ENCODE data around the gene NOL4. TPM values are rescaled to one million over a fixed set of nuclear protein-coding genes. Genes with fewer than 3 reads are reported as not detected.
A peak's percentile ranks its signal among the peaks of the same experiment; 100 is the strongest.
"Not testable (repeated sequence)": the region's sequence is repeated elsewhere in the genome, so short reads cannot be mapped to it uniquely, and the experiment has no call there.

NOL4 gene
- total RNA-seq (2012; rRNA removed), result not detected in 2 replicates

- Histone ChIP-seq H3K27me3 (ENCODE audit: control insufficient read depth, insufficient read depth, low read length) (peaks cover 95% of the 10 kb centered on the region), H3K4me1 (ENCODE audit: control insufficient read depth, insufficient read depth, low read length) (peaks cover 27% of the 10 kb centered on the region), H3K9ac (ENCODE audit: low read depth, low read length) (no peak within 1 kb of the TSS), H3K4me2 (ENCODE audit: low read length) (peak within 1 kb of the TSS; percentile 89), H3K9me3 (replicated peaks; ENCODE audit: low read length) (no peaks in the 10 kb centered on the region), H3K4me3 (ENCODE audit: low read length) (peak within 1 kb of the TSS; percentile 70), H3K36me3 (ENCODE audit: insufficient read depth, low read length) (no peaks in the 10 kb centered on the region)
Observed at GRCh38 chr18:34224423-34225217, at the start of gene NOL4. Gene NOL4, minus strand, starts transcription at chr18:34224913. Its CDS starts 1,660 bp downstream, at chr18:34223253.

- H3K36me3 ChIP-seq (ENCODE audit: insufficient read depth, low read length); H3K4me1 ChIP-seq (ENCODE audit: control insufficient read depth, insufficient read depth, low read length); H3K4me2 ChIP-seq (ENCODE audit: low read length); H3K9ac ChIP-seq (ENCODE audit: low read depth, low read length); H3K4me3 ChIP-seq (ENCODE audit: low read length); H3K27me3 ChIP-seq (ENCODE audit: control insufficient read depth, insufficient read depth, low read length); H3K9me3 ChIP-seq (replicated peaks; ENCODE audit: low read length): not testable (repeated sequence)
Observed at GRCh38 chr18:34266029-34266428, 41.3 kb upstream of the NOL4 start.

GRCh38 chr18:34261865-34262780 is 37.4 kb upstream of the NOL4 start:
- H3K4me3 ChIP-seq (ENCODE audit: low read length), result no peak overlapping the region
- no peaks in the 10 kb centered on the region for H3K9me3 ChIP-seq (replicated peaks; ENCODE audit: low read length)
- H3K27me3 ChIP-seq (ENCODE audit: control insufficient read depth, insufficient read depth, low read length), result no peaks in the 10 kb centered on the region
- no peak overlapping the region for H3K4me2 ChIP-seq (ENCODE audit: low read length)
- H3K36me3 ChIP-seq (ENCODE audit: insufficient read depth, low read length), result no peaks in the 10 kb centered on the region
- H3K9ac ChIP-seq (ENCODE audit: low read depth, low read length), result no peak overlapping the region
- H3K4me1 ChIP-seq (ENCODE audit: control insufficient read depth, insufficient read depth, low read length), result no peaks in the 10 kb centered on the region

- Histone ChIP-seq H3K4me2 (ENCODE audit: low read length) (no peak overlapping the region), H3K4me3 (ENCODE audit: low read length) (no peak overlapping the region), H3K36me3 (ENCODE audit: insufficient read depth, low read length) (no peaks in the 10 kb centered on the region), H3K27me3 (ENCODE audit: control insufficient read depth, insufficient read depth, low read length) (no peaks in the 10 kb centered on the region), H3K4me1 (ENCODE audit: control insufficient read depth, insufficient read depth, low read length) (no peaks in the 10 kb centered on the region), H3K9ac (ENCODE audit: low read depth, low read length) (no peak overlapping the region), H3K9me3 (replicated peaks; ENCODE audit: low read length) (no peaks in the 10 kb centered on the region)
Observed at GRCh38 chr18:34258176-34258575, 33.5 kb upstream of the NOL4 start.

- Histone ChIP-seq H3K9ac (ENCODE audit: low read depth, low read length) (no peak overlapping the region), H3K9me3 (replicated peaks; ENCODE audit: low read length) (no peaks in the 10 kb centered on the region), H3K27me3 (ENCODE audit: control insufficient read depth, insufficient read depth, low read length) (no peaks in the 10 kb centered on the region), H3K4me1 (ENCODE audit: control insufficient read depth, insufficient read depth, low read length) (no peaks in the 10 kb centered on the region), H3K36me3 (ENCODE audit: insufficient read depth, low read length) (no peaks in the 10 kb centered on the region), H3K4me2 (ENCODE audit: low read length) (no peak overlapping the region), H3K4me3 (ENCODE audit: low read length) (no peak overlapping the region)
Observed at GRCh38 chr18:34251919-34252318, 27.2 kb upstream of the NOL4 start.

- Histone ChIP-seq H3K4me3 (ENCODE audit: low read length) (no peak overlapping the region), H3K9ac (ENCODE audit: low read depth, low read length) (no peak overlapping the region), H3K36me3 (ENCODE audit: insufficient read depth, low read length) (no peaks in the 10 kb centered on the region), H3K27me3 (ENCODE audit: control insufficient read depth, insufficient read depth, low read length) (no peaks in the 10 kb centered on the region), H3K9me3 (replicated peaks; ENCODE audit: low read length) (no peaks in the 10 kb centered on the region), H3K4me2 (ENCODE audit: low read length) (no peak overlapping the region), H3K4me1 (ENCODE audit: control insufficient read depth, insufficient read depth, low read length) (no peaks in the 10 kb centered on the region)
Observed at GRCh38 chr18:34248727-34249126, 24.0 kb upstream of the NOL4 start.

GRCh38 chr18:34242739-34243138 is 18.0 kb upstream of the NOL4 start:
- no peak overlapping the region for H3K9ac ChIP-seq (ENCODE audit: low read depth, low read length)
- H3K4me3 ChIP-seq (ENCODE audit: low read length), result no peak overlapping the region

GRCh38 chr18:34233781-34234388 is 9.2 kb upstream of the NOL4 start:
- H3K9ac ChIP-seq (ENCODE audit: low read depth, low read length); H3K9me3 ChIP-seq (replicated peaks; ENCODE audit: low read length); H3K4me1 ChIP-seq (ENCODE audit: control insufficient read depth, insufficient read depth, low read length); H3K4me2 ChIP-seq (ENCODE audit: low read length); H3K4me3 ChIP-seq (ENCODE audit: low read length); H3K36me3 ChIP-seq (ENCODE audit: insufficient read depth, low read length): not testable (repeated sequence)
- peaks cover 10% of the 10 kb centered on the region for H3K27me3 ChIP-seq (ENCODE audit: control insufficient read depth, insufficient read depth, low read length)

More at GRCh38 chr18:34242739-34243138, 18.0 kb upstream of the NOL4 start:
- Histone ChIP-seq H3K9me3 (replicated peaks; ENCODE audit: low read length) (no peaks in the 10 kb centered on the region), H3K4me1 (ENCODE audit: control insufficient read depth, insufficient read depth, low read length) (no peaks in the 10 kb centered on the region), H3K36me3 (ENCODE audit: insufficient read depth, low read length) (no peaks in the 10 kb centered on the region), H3K4me2 (ENCODE audit: low read length) (no peak overlapping the region), H3K27me3 (ENCODE audit: control insufficient read depth, insufficient read depth, low read length) (no peaks in the 10 kb centered on the region)

GRCh38 chr18:34225218-34225553 is 473 bp upstream of the NOL4 start:
- Histone ChIP-seq H3K4me3 (ENCODE audit: low read length) (peak overlapping the region; percentile 16), H3K36me3 (ENCODE audit: insufficient read depth, low read length) (no peaks in the 10 kb centered on the region), H3K4me1 (ENCODE audit: control insufficient read depth, insufficient read depth, low read length) (peaks cover 27% of the 10 kb centered on the region), H3K9me3 (replicated peaks; ENCODE audit: low read length) (no peaks in the 10 kb centered on the region), H3K4me2 (ENCODE audit: low read length) (peak overlapping the region; percentile 64), H3K27me3 (ENCODE audit: control insufficient read depth, insufficient read depth, low read length) (peaks cover 92% of the 10 kb centered on the region), H3K9ac (ENCODE audit: low read depth, low read length) (no peak overlapping the region)

GRCh38 chr18:34223893-34224422 is 755 bp downstream of the NOL4 start:
- Histone ChIP-seq H3K4me2 (ENCODE audit: low read length) (peak overlapping the region; percentile 89), H3K4me1 (ENCODE audit: control insufficient read depth, insufficient read depth, low read length) (peaks cover 27% of the 10 kb centered on the region), H3K27me3 (ENCODE audit: control insufficient read depth, insufficient read depth, low read length) (peaks cover 90% of the 10 kb centered on the region), H3K9me3 (replicated peaks; ENCODE audit: low read length) (no peaks in the 10 kb centered on the region), H3K36me3 (ENCODE audit: insufficient read depth, low read length) (no peaks in the 10 kb centered on the region), H3K9ac (ENCODE audit: low read depth, low read length) (no peak overlapping the region), H3K4me3 (ENCODE audit: low read length) (peak overlapping the region; percentile 70)
